ENCODE measurements around the gene AP4S1.

The AP4S1 gene

DNA sequence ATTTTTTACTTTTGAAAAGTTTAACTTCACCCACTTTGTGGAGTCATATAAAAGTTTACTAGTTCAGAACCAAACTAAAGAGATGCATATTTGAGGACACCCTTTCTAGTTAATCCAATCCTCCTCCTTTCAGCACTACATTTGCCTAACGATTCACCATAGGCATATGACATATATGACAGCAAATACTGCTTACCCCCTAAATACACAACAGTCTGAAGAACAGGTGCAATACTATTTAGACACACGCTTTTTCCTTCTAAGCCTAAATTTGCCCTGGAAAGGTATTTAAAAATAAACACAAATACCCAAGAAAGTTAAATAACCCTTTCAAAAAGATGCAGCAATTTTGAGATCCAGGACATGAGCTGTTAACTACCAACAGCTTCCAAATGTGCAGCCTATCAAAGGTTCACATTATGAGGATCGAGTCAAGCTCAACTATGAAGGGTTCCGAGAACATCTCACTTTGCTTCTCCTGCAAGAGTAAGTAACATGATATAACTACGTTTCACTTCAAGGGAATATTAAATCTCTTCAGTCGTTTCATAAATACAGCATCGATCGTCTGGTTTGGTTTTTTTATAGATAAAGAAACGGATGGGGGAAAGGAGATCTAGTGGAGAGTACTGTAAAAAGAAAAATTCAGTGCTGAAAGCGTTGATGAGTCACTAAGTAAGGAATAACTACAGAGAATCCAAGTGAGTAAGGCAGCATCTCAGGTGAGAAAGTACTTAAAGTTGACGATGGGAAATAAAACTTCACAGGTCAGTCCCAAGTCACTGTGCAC is 677 bp upstream of the AP4S1 start:
- TF ChIP-seq GATA3 (IDR thresholded peaks at IDR 0.05; ENCODE audit: low read depth, low read length) (no peak), GATA2 (IDR thresholded peaks at IDR 0.05; ENCODE audit: low read depth, low read length) (no peak)

DNA sequence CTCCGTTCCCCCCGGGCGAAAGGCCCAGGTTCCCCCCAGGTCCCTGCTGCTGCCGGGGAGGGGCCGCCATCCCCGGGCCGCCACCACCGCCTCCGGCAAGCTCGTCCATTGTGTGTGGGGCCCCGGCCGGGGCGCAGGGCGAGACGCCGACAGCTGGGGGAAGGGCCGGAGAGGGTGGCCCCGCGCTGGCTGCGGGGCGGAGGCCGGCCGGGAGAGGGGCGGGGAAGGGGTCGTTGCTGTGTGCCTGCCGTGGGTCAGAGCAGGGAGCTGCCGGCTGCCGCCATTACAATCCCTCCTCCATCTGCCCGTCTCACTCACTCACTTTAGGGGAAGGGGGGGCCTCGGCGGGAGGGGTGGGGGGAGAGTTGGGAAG is 614 bp downstream of the AP4S1 start, which contains the start of gene STRN3:
TSS of gene STRN3 (minus strand) at position 303 of the 373 bp plus-strand sequence. CDS start at position 109, 194 bp downstream.
- TF ChIP-seq GATA3 (IDR thresholded peaks at IDR 0.05; ENCODE audit: low read depth, low read length) (no peak), GATA2 (IDR thresholded peaks at IDR 0.05; ENCODE audit: low read depth, low read length) (no peak)

- TF ChIP-seq GATA2 (IDR thresholded peaks at IDR 0.05; ENCODE audit: low read depth, low read length) (no peak), GATA3 (IDR thresholded peaks at IDR 0.05; ENCODE audit: low read depth, low read length) (no peak)
These were observed 1.2 kb downstream of the AP4S1 start for GRCh38 chr14:31026450-31027235.

GRCh38 chr14:31027847-31028246 is 2.4 kb downstream of the AP4S1 start:
- no peak for TF ChIP-seq GATA2 (IDR thresholded peaks at IDR 0.05; ENCODE audit: low read depth, low read length)
- TF ChIP-seq GATA3 (IDR thresholded peaks at IDR 0.05; ENCODE audit: low read depth, low read length): no peak

DNA sequence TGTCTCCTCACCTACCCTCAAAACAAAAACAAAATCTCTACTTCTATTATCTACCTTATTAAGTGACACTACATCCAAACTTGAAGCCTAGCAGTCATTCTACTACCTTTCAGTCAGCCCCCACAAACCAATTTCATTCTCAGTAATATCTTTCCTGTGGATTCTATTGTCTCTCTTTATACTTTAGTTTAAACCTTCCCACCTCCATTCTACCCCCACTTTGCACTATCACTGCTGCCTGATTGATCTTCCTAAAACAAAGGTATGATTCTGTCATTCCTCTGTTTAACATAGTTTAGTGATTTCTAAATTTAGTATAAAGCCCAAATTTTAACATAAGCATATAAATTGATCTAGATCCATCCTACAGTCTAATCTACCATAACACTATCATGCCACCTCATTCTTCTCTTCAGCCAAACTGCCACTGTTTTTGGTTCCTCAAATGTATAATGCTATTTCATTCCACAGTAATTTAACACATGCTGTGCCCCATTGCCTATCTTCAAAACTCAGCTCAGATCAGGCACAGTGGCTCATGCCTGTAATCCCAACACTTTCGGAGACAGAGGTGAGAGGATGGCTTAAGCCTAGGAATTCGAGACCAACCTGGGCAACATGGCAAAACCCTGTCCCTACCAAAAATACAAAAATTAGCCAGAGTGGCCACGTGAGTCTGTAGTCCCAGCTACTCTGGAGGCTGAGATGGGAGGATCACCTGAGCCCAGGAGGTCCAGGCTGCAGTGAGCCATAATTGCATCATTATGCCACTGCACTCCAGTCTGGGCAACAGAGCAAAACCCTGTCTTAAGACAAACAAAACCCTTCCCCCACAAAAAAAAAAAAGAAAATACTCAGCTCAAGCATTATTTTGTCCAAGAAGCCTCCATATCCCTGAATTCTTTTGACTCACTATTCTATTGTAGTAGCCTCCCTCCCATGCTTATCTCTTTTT is 3.8 kb downstream of the AP4S1 start:
- no peak for TF ChIP-seq GATA2 (IDR thresholded peaks at IDR 0.05; ENCODE audit: low read depth, low read length)
- TF ChIP-seq GATA3 (IDR thresholded peaks at IDR 0.05; ENCODE audit: low read depth, low read length): no peak

- TF ChIP-seq GATA2 (IDR thresholded peaks at IDR 0.05; ENCODE audit: low read depth, low read length): no peak
- TF ChIP-seq GATA3 (IDR thresholded peaks at IDR 0.05; ENCODE audit: low read depth, low read length): no peak
These were observed 5.0 kb downstream of the AP4S1 start for GRCh38 chr14:31030469-31030868.

DNA sequence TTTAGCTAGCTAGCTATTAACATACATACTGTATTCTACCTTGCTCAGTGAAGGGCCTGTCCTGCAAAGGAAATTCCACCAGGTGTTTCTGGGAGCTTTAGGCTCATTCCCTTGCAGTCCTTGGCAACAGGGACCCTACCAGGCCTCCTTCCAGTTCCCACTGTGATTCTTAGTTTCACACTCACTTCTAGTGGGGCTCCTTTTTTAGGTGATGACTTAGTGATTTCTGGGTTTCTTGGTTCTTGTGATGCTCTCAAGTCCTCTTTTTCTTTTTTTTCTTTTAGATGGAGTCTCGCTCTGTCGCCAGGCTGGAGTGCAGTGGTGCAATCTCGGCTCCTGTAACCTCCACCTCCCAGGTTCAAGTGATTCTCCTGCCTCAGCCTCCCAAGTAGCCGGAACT is 11.1 kb downstream of the AP4S1 start:
- no peak for TF ChIP-seq GATA3 (IDR thresholded peaks at IDR 0.05; ENCODE audit: low read depth, low read length)
- no peak for TF ChIP-seq GATA2 (IDR thresholded peaks at IDR 0.05; ENCODE audit: low read depth, low read length)

DNA sequence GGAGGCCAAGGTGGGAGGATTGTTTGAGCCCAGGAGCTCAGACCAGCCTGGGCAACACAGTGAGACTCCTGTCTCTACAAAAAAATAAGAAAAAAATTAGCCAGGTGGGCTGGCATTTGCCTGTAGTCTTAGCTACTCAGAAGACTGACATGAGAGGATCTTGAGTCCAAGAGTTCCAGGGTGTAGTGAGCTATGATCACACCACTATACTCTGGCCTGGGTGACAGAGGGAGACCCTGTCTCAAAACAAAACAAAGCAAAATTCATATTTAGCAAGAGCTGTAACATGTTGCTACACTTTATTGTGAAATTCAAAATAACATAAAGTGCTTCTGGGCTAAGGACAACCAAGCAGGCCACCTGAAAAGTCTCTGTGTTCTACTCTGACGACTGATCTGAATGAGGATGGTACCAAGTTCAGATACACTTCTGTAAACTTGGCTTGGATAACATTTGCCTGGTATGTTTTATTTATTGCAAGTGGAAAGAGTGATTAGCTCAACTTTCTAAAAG is 12.3 kb downstream of the AP4S1 start:
- TF ChIP-seq GATA3 (IDR thresholded peaks at IDR 0.05; ENCODE audit: low read depth, low read length): no peak
- TF ChIP-seq GATA2 (IDR thresholded peaks at IDR 0.05; ENCODE audit: low read depth, low read length): no peak

DNA sequence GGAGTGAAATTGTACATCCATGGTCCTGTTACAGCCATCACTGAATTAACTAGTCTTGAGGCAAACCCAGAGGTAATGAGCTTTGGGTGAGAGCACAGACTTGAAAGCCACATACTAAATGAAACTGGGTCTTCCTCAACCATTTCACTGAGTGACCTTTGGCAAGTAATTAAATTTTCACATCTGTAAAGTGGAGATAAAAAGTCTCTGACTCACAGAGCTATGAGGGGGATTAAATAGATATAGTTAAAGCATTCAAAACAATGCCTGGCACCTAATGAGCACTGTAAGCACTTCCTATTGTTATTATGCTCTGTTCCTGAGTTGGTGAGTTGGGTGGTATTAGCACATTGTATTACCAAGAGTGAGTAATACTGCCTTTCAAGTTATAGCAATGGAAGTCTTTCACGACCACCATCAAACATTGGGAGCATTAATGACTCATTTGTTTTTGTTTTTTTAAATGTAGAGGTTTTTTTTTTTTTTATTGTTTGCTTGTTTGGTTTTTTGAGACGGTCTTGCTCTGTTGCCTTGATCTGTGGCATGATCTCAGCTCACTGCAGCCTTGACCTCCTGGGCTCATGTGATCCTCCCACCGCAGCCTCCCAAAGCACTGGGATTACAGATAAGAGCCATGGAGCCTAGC is 13.2 kb downstream of the AP4S1 start:
- TF ChIP-seq GATA2 (IDR thresholded peaks at IDR 0.05; ENCODE audit: low read depth, low read length) (no peak), GATA3 (IDR thresholded peaks at IDR 0.05; ENCODE audit: low read depth, low read length) (no peak)

DNA sequence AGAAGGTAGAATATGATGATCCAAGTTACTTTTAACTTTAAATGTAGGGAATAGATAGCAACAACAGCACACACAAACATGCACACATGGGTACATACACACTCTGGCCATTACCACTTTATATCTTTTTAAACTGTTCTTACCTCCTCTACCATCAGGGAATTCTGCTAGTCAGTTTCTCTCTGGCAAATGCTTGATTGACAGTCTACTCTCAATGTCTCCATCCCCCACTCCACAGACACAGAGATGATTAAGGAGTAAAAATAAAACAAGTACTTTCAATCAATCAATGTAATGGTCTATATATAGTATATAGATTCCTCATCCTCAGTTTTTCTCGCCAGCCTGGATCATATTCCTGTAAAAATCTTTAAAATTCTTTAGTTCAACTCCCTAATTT is 16.9 kb downstream of the AP4S1 start:
- TF ChIP-seq GATA2 (IDR thresholded peaks at IDR 0.05; ENCODE audit: low read depth, low read length) (no peak), GATA3 (IDR thresholded peaks at IDR 0.05; ENCODE audit: low read depth, low read length) (no peak)

- TF ChIP-seq GATA3 (IDR thresholded peaks at IDR 0.05; ENCODE audit: low read depth, low read length) (no peak), GATA2 (IDR thresholded peaks at IDR 0.05; ENCODE audit: low read depth, low read length) (no peak)
These were observed 17.9 kb downstream of the AP4S1 start for GRCh38 chr14:31043379-31043778.

GRCh38 chr14:31045501-31046080 is 20.1 kb downstream of the AP4S1 start:
- TF ChIP-seq GATA3 (IDR thresholded peaks at IDR 0.05; ENCODE audit: low read depth, low read length): no peak
- no peak for TF ChIP-seq GATA2 (IDR thresholded peaks at IDR 0.05; ENCODE audit: low read depth, low read length)

GRCh38 chr14:31047503-31047902 is 22.1 kb downstream of the AP4S1 start:
- TF ChIP-seq GATA3 (IDR thresholded peaks at IDR 0.05; ENCODE audit: low read depth, low read length) (no peak), GATA2 (IDR thresholded peaks at IDR 0.05; ENCODE audit: low read depth, low read length) (no peak)
